GM19328 (cell line): ENCODE results near the gene RNF115.
"Not testable (repeated sequence)": the region's sequence is repeated elsewhere in the genome, so short reads cannot be mapped to it uniquely, and the experiment has no call there.

ENCODE experiments used
- ATAC-seq: cut with Tn5 transposase; IDR thresholded peaks from one replicate; pipeline ENCODE4 v1.9.1; 2021; ENCODE audit warnings: mild to moderate bottlenecking, moderate library complexity; ENCODE audit not compliant: unreplicated experiment

RNF115 gene

GRCh38 chr1:145782272-145783099, 41.4 kb downstream of the RNF115 start:
- no peak for ATAC-seq

- ATAC-seq = no peak
Measured at GRCh38 chr1:145778146-145778540, 45.8 kb downstream of the RNF115 start.

GRCh38 chr1:145777357-145778145, 46.3 kb downstream of the RNF115 start:
- ATAC-seq = no peak

- ATAC-seq = no peak
Measured at GRCh38 chr1:145773423-145773822, 50.5 kb downstream of the RNF115 start.

GRCh38 chr1:145771056-145771455, 52.8 kb downstream of the RNF115 start:
- no peak for ATAC-seq

- not testable (repeated sequence) for ATAC-seq
Measured at GRCh38 chr1:145768004-145768403, 55.9 kb downstream of the RNF115 start.

- not testable (repeated sequence) for ATAC-seq
Measured at GRCh38 chr1:145766926-145767325, 57.0 kb downstream of the RNF115 start.

GRCh38 chr1:145765585-145766360, 58.1 kb downstream of the RNF115 start:
- ATAC-seq = not testable (repeated sequence)

GRCh38 chr1:145765127-145765526, 58.8 kb downstream of the RNF115 start:
- not testable (repeated sequence) for ATAC-seq

GRCh38 chr1:145764231-145764940, 59.5 kb downstream of the RNF115 start:
- ATAC-seq = not testable (repeated sequence)

GRCh38 chr1:145762001-145762400, 61.9 kb downstream of the RNF115 start:
- ATAC-seq = not testable (repeated sequence)

GRCh38 chr1:145761498-145761897, 62.4 kb downstream of the RNF115 start:
- not testable (repeated sequence) for ATAC-seq

GRCh38 chr1:145760395-145760949, 63.4 kb downstream of the RNF115 start:
- not testable (repeated sequence) for ATAC-seq

GRCh38 chr1:145759721-145760120, 64.2 kb downstream of the RNF115 start:
- no peak for ATAC-seq

GRCh38 chr1:145758575-145758974, 65.3 kb downstream of the RNF115 start:
- ATAC-seq = no peak

GRCh38 chr1:145758116-145758515, 65.8 kb downstream of the RNF115 start:
- ATAC-seq = no peak

GRCh38 chr1:145757420-145757819, 66.5 kb downstream of the RNF115 start:
- no peak for ATAC-seq

GRCh38 chr1:145751491-145752037, 72.3 kb downstream of the RNF115 start:
- no peak for ATAC-seq

GRCh38 chr1:145750426-145750825, 73.5 kb downstream of the RNF115 start:
- ATAC-seq = no peak
